C1 segment of cervical spinal cord (tissue), 14 donors: ENCODE measurements around the gene GAS2L2.

Source experiments
- DNase-seq, 14 donors: peaks; one replicate each; lab custom pipeline; 2025; lab: John Stamatoyannopoulos, UW

GAS2L2 gene

GRCh38 chr17:35695613-35696012 lies 57.4 kb downstream of the GAS2L2 start:
- no peak for DNase-seq

DNA sequence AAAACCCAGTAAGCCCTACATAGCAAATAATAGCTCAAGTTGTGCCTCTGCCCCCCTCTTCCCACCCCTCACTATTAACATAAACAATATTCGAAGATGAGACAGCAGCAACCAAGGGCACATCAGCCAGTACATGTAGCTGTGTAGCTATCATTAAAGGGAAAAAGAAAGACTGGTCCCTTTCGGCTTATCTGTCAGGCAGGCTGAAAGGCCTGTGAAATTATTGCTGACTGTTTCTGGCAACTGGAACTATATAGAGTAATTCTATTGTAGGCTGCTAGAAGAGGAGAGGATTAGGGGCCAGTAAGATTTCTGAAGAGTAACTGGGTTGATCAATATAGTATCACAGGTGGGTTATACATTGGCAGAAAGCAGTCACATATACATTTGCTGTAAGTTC lies 58.1 kb downstream of the GAS2L2 start:
- no peak for DNase-seq
